HG02852 (cell line): Measurements from ENCODE around the gene FRMD4A.

Source experiments
- ATAC-seq: cut with Tn5 transposase; IDR thresholded peaks from one replicate; pipeline ENCODE4 v1.9.1; 2021; ENCODE audit warnings: mild to moderate bottlenecking, moderate library complexity; ENCODE audit not compliant: unreplicated experiment

Gene FRMD4A

GRCh38 chr10:13612654-13613373 is 717.9 kb downstream of the FRMD4A start:
- ATAC-seq, result no peak

- ATAC-seq, result no peak
Observed at GRCh38 chr10:13608246-13608853, 722.4 kb downstream of the FRMD4A start.

GRCh38 chr10:13604357-13605040 is 726.2 kb downstream of the FRMD4A start:
- ATAC-seq, result no peak

- no peak for ATAC-seq
Observed at GRCh38 chr10:13597909-13598308, 732.8 kb downstream of the FRMD4A start.

GRCh38 chr10:13594641-13595040 is 736.1 kb downstream of the FRMD4A start:
- no peak for ATAC-seq
